DND-41 (cell line): ENCODE measurements around the gene MGME1.

Experiments
- ATAC-seq: fragments of 200-7000 bp; cut with Tn5 transposase; 3 replicates; pipeline ENCODE4 v1.9.1; 2021; ENCODE audit warnings: low read depth; ENCODE audit not compliant: insufficient read depth
- DNase-seq: peaks from one replicate; pipeline ENCODE4 v3.0.0-alpha.2; 2020
- H2AFZ ChIP-seq: 2 replicates; pipeline ENCODE4 v1.6.0; 2012; ENCODE audit warnings: low read depth, low read length
- H3K27ac ChIP-seq: 2 replicates; pipeline ENCODE4 v1.5.1; 2012; ENCODE audit warnings: low read length, inconsistent platforms
- H3K27me3 ChIP-seq: fragments of 200-600 bp; sonication (generic); 2 replicates; pipeline ENCODE4 v1.6.0; 2012; ENCODE audit warnings: low read length, mild to moderate bottlenecking, inconsistent platforms; ENCODE audit not compliant: insufficient read depth, poor library complexity
- H3K36me3 ChIP-seq: 2 replicates; pipeline ENCODE4 v1.5.1; 2012; ENCODE audit warnings: low read length, inconsistent platforms; ENCODE audit not compliant: insufficient read depth
- H3K4me1 ChIP-seq: 2 replicates; pipeline ENCODE4 v1.5.1; 2012; ENCODE audit warnings: mild to moderate bottlenecking, low read length; ENCODE audit not compliant: insufficient read depth
- H3K4me2 ChIP-seq: 2 replicates; pipeline ENCODE4 v1.6.0; 2012; ENCODE audit warnings: mild to moderate bottlenecking, moderate library complexity, low read length, inconsistent platforms; ENCODE audit not compliant: insufficient read depth
- H3K4me3 ChIP-seq, 2 experiments: fragments of 200-600 bp in 1 of 2; shearing (Covaris generic) in 1 of 2; 2 replicates each; pipeline ENCODE4 v1.5.1; 2012 to 2016; ENCODE audit warnings: inconsistent platforms in 2 of 2, low read length in 2 of 2, mild to moderate bottlenecking in 2 of 2, low read depth in 1 of 2, moderate library complexity in 1 of 2
- H3K79me2 ChIP-seq: 2 replicates; pipeline ENCODE4 v1.6.0; 2012; ENCODE audit warnings: low read length, inconsistent platforms; ENCODE audit not compliant: insufficient read depth
- H3K9ac ChIP-seq: 2 replicates; pipeline ENCODE4 v1.6.0; 2012; ENCODE audit warnings: low read depth, mild to moderate bottlenecking, inconsistent platforms, low read length, moderate library complexity
- H3K9me3 ChIP-seq: 2 replicates; pipeline ENCODE4 v1.5.1; 2012; ENCODE audit warnings: low read length, moderate library complexity, mild to moderate bottlenecking, inconsistent platforms; ENCODE audit not compliant: insufficient read depth, severe bottlenecking
- H4K20me1 ChIP-seq: 2 replicates; pipeline ENCODE4 v1.6.0; 2012; ENCODE audit warnings: low read length; ENCODE audit not compliant: insufficient read depth
- EZH2 ChIP-seq: IDR thresholded peaks from 3 replicates; pipeline ENCODE4 v1.6.1; 2012; ENCODE audit warnings: borderline replicate concordance, low read depth, mild to moderate bottlenecking, moderate library complexity, low read length, inconsistent platforms; ENCODE audit not compliant: severe bottlenecking
- TF ChIP-seq, protein P1 (sequence below): IDR thresholded peaks from 2 replicates; pipeline ENCODE4 v1.5.1; 2012; ENCODE audit warnings: borderline replicate concordance, low read length, moderate library complexity, mild to moderate bottlenecking; ENCODE audit not compliant: poor library complexity, severe bottlenecking; ENCODE audit errors: extremely low read depth

MGME1 gene

GRCh38 chr20:17971300-17972013, 2.6 kb downstream of the MGME1 start:
- H2AFZ ChIP-seq, result no peak overlapping the region
- peak overlapping the region; percentile 72 for H3K4me2 ChIP-seq
- H3K79me2 ChIP-seq, result peaks cover 96% of the 10 kb centered on the region
- DNase-seq (no peak), ATAC-seq (no peak)
- H3K4me3 ChIP-seq, result peak overlapping the region; percentile 54 to 72; a peak in 3 of 4 replicates
- TF ChIP-seq, protein P1, sequence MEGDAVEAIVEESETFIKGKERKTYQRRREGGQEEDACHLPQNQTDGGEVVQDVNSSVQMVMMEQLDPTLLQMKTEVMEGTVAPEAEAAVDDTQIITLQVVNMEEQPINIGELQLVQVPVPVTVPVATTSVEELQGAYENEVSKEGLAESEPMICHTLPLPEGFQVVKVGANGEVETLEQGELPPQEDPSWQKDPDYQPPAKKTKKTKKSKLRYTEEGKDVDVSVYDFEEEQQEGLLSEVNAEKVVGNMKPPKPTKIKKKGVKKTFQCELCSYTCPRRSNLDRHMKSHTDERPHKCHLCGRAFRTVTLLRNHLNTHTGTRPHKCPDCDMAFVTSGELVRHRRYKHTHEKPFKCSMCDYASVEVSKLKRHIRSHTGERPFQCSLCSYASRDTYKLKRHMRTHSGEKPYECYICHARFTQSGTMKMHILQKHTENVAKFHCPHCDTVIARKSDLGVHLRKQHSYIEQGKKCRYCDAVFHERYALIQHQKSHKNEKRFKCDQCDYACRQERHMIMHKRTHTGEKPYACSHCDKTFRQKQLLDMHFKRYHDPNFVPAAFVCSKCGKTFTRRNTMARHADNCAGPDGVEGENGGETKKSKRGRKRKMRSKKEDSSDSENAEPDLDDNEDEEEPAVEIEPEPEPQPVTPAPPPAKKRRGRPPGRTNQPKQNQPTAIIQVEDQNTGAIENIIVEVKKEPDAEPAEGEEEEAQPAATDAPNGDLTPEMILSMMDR, result no peak
- TF ChIP-seq EZH2, result no peak
- peaks cover 52% of the 10 kb centered on the region for H4K20me1 ChIP-seq
- peak overlapping the region; percentile 89 for H3K9ac ChIP-seq
- H3K27me3 ChIP-seq, result no peaks in the 10 kb centered on the region
- no peaks in the 10 kb centered on the region for H3K9me3 ChIP-seq
- peak overlapping the region; percentile 98 for H3K27ac ChIP-seq
- peaks cover 58% of the 10 kb centered on the region for H3K4me1 ChIP-seq
- peaks cover 60% of the 10 kb centered on the region for H3K36me3 ChIP-seq

DNA sequence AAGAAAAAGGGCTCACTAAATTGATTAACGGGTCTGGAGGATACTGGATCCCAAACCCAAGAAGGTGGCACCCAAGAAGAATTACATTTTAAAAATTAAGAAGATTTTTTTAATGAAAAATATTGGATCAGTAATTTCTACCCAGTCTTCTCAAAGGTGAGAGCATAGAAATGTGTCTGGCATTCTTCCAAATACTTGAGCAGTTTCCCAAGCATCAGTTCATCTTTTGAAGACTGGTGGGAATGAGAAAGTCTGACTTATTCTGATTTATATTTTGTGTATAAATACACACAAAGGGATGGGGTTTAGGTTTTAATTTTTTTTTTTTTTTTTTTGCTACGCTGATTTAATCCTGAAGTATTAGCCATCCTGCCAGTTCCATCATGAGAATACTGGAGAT, 3.3 kb downstream of the MGME1 start:
- H3K36me3 ChIP-seq, result peaks cover 60% of the 10 kb centered on the region

DNA sequence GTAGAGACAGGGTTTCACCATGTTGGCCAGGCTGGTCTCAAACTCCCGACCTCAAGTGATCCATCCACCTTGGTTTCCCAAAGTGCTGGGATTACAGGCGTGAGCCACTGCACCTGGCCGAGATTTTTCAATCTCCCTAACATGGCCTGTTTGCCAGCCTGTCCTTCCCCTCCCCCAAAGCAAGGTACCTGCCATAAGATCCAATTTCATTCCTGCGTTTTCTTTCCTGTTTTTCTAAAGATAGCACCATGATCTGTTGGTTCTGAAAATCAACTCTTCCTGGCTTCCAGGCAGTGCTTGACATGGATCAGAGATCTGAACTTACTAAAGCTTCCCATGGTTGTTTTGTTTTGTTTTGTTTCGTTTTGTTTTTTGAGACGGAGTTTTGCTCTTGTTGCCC, 7.5 kb downstream of the MGME1 start:
- no peak overlapping the region for H3K9ac ChIP-seq
- no peak overlapping the region for H3K4me3 ChIP-seq
- peaks cover 69% of the 10 kb centered on the region for H3K36me3 ChIP-seq
- H3K27ac ChIP-seq, result no peak overlapping the region
- peaks cover 39% of the 10 kb centered on the region for H3K4me1 ChIP-seq
- ATAC-seq, result no peak
- no peaks in the 10 kb centered on the region for H3K9me3 ChIP-seq
- no peak overlapping the region for H3K4me2 ChIP-seq
- H3K27me3 ChIP-seq, result no peaks in the 10 kb centered on the region
- DNase-seq, result no peak
- peaks cover 31% of the 10 kb centered on the region; the same call in 1 of the 2 replicates for H4K20me1 ChIP-seq
- TF ChIP-seq, protein P1, result no peak
- no peak for TF ChIP-seq EZH2
- H3K79me2 ChIP-seq, result peaks cover 93% of the 10 kb centered on the region
- no peak overlapping the region for H2AFZ ChIP-seq

More for the DNA sequence above, 3.3 kb downstream of the MGME1 start:
- ATAC-seq (no peak), DNase-seq (no peak)
- Histone ChIP-seq H3K27me3 (no peaks in the 10 kb centered on the region), H3K9me3 (no peaks in the 10 kb centered on the region), H3K4me1 (peaks cover 52% of the 10 kb centered on the region), H4K20me1 (peaks cover 45% of the 10 kb centered on the region), H3K4me3 (peak overlapping the region; percentile 54 to 72; a peak in 3 of 4 replicates), H3K9ac (peak overlapping the region; percentile 89), H3K79me2 (peaks cover 96% of the 10 kb centered on the region), H2AFZ (no peak overlapping the region), H3K27ac (peak overlapping the region; percentile 98; the same call in 1 of the 2 replicates), H3K4me2 (peak overlapping the region; percentile 72)
- no peak for TF ChIP-seq EZH2
- TF ChIP-seq, protein P1, result no peak
